ENCODE results near the gene ANO10.

GRCh38 chr3:43379343-43379742 is 242.5 kb downstream of the ANO10 start:
- TF ChIP-seq CTCF (IDR thresholded peaks at IDR 0.05), result no peak
- no peak for TF ChIP-seq EZH2 (IDR thresholded peaks at IDR 0.05; ENCODE audit: borderline replicate concordance, insufficient read depth, low read depth, low read length, poor library complexity, severe bottlenecking)

Data from B cell (primary cell).